ENCODE results near the gene KLC3. TPM values are rescaled to one million over a fixed set of nuclear protein-coding genes. Genes with fewer than 3 reads are reported as not detected.

Gene KLC3
- polyA plus RNA-seq (2012; ENCODE audit: low read depth, missing spikeins) = 0.42 TPM

- DNase-seq (ENCODE audit: insufficient read length, low spot score) (peak; percentile 62), FAIRE-seq (peak; percentile 45)
- TF ChIP-seq TAF1 (IDR thresholded peaks at IDR 0.05; ENCODE audit: low read depth, low read length) (no peak), POLR2A (IDR thresholded peaks at IDR 0.05; ENCODE audit: low read depth, low read length) (no peak), SPI1 (IDR thresholded peaks at IDR 0.05; ENCODE audit: low read depth, low read length) (no peak), POLR2AphosphoS5 (IDR thresholded peaks at IDR 0.05; ENCODE audit: low read depth, low read length) (no peak), PAX5 (IDR thresholded peaks at IDR 0.05; ENCODE audit: insufficient read depth, low read length, severe bottlenecking) (no peak), POU2F2 (IDR thresholded peaks at IDR 0.05; ENCODE audit: low read depth, low read length) (no peak)
These were observed at the start of gene KLC3 for GRCh38 chr19:45340232-45340898. Gene KLC3, plus strand, starts transcription at chr19:45340750. Its CDS starts 4,792 bp downstream, at chr19:45345542.

GRCh38 chr19:45291834-45292233 is 48.7 kb upstream of the KLC3 start:
- DNase-seq (ENCODE audit: insufficient read length, low spot score) = no peak
- FAIRE-seq = no peak
- TF ChIP-seq SPI1 (IDR thresholded peaks at IDR 0.05; ENCODE audit: low read depth, low read length) (no peak), POU2F2 (IDR thresholded peaks at IDR 0.05; ENCODE audit: low read depth, low read length) (no peak), TAF1 (IDR thresholded peaks at IDR 0.05; ENCODE audit: low read depth, low read length) (no peak), PAX5 (IDR thresholded peaks at IDR 0.05; ENCODE audit: insufficient read depth, low read length, severe bottlenecking) (no peak), POLR2AphosphoS5 (IDR thresholded peaks at IDR 0.05; ENCODE audit: low read depth, low read length) (no peak), POLR2A (IDR thresholded peaks at IDR 0.05; ENCODE audit: low read depth, low read length) (no peak)

- TF ChIP-seq POLR2AphosphoS5 (IDR thresholded peaks at IDR 0.05; ENCODE audit: low read depth, low read length) = no peak
- no peak for TF ChIP-seq POU2F2 (IDR thresholded peaks at IDR 0.05; ENCODE audit: low read depth, low read length)
- TF ChIP-seq TAF1 (IDR thresholded peaks at IDR 0.05; ENCODE audit: low read depth, low read length) = no peak
- no peak for TF ChIP-seq PAX5 (IDR thresholded peaks at IDR 0.05; ENCODE audit: insufficient read depth, low read length, severe bottlenecking)
- FAIRE-seq (peak; percentile 31), DNase-seq (ENCODE audit: insufficient read length, low spot score) (no peak)
These were observed 46.9 kb upstream of the KLC3 start for GRCh38 chr19:45293682-45294081.

- FAIRE-seq (no peak), DNase-seq (ENCODE audit: insufficient read length, low spot score) (no peak)
- TF ChIP-seq PAX5 (IDR thresholded peaks at IDR 0.05; ENCODE audit: insufficient read depth, low read length, severe bottlenecking) (no peak), TAF1 (IDR thresholded peaks at IDR 0.05; ENCODE audit: low read depth, low read length) (no peak), SPI1 (IDR thresholded peaks at IDR 0.05; ENCODE audit: low read depth, low read length) (no peak), POLR2AphosphoS5 (IDR thresholded peaks at IDR 0.05; ENCODE audit: low read depth, low read length) (no peak), POLR2A (IDR thresholded peaks at IDR 0.05; ENCODE audit: low read depth, low read length) (no peak), POU2F2 (IDR thresholded peaks at IDR 0.05; ENCODE audit: low read depth, low read length) (no peak)
These were observed 46.1 kb upstream of the KLC3 start for GRCh38 chr19:45294291-45295029.

GRCh38 chr19:45295873-45296272 is 44.7 kb upstream of the KLC3 start:
- no peak for DNase-seq (ENCODE audit: insufficient read length, low spot score)
- no peak for FAIRE-seq
- TF ChIP-seq POLR2A (IDR thresholded peaks at IDR 0.05; ENCODE audit: low read depth, low read length) = no peak
- no peak for TF ChIP-seq POU2F2 (IDR thresholded peaks at IDR 0.05; ENCODE audit: low read depth, low read length)
- TF ChIP-seq SPI1 (IDR thresholded peaks at IDR 0.05; ENCODE audit: low read depth, low read length) = no peak
- TF ChIP-seq PAX5 (IDR thresholded peaks at IDR 0.05; ENCODE audit: insufficient read depth, low read length, severe bottlenecking) = no peak
- TF ChIP-seq TAF1 (IDR thresholded peaks at IDR 0.05; ENCODE audit: low read depth, low read length) = no peak
- no peak for TF ChIP-seq POLR2AphosphoS5 (IDR thresholded peaks at IDR 0.05; ENCODE audit: low read depth, low read length)

- DNase-seq (ENCODE audit: insufficient read length, low spot score) (no peak), FAIRE-seq (no peak)
These were observed 44.2 kb upstream of the KLC3 start for GRCh38 chr19:45296355-45296754.

GRCh38 chr19:45297674-45298073 is 42.9 kb upstream of the KLC3 start:
- no peak for FAIRE-seq
- DNase-seq (ENCODE audit: insufficient read length, low spot score) = no peak
- TF ChIP-seq SPI1 (IDR thresholded peaks at IDR 0.05; ENCODE audit: low read depth, low read length) = no peak
- no peak for TF ChIP-seq POU2F2 (IDR thresholded peaks at IDR 0.05; ENCODE audit: low read depth, low read length)
- no peak for TF ChIP-seq PAX5 (IDR thresholded peaks at IDR 0.05; ENCODE audit: insufficient read depth, low read length, severe bottlenecking)
- no peak for TF ChIP-seq POLR2AphosphoS5 (IDR thresholded peaks at IDR 0.05; ENCODE audit: low read depth, low read length)
- TF ChIP-seq TAF1 (IDR thresholded peaks at IDR 0.05; ENCODE audit: low read depth, low read length) = no peak
- TF ChIP-seq POLR2A (IDR thresholded peaks at IDR 0.05; ENCODE audit: low read depth, low read length) = no peak

More at GRCh38 chr19:45296355-45296754, 44.2 kb upstream of the KLC3 start:
- TF ChIP-seq POLR2AphosphoS5 (IDR thresholded peaks at IDR 0.05; ENCODE audit: low read depth, low read length) (no peak), TAF1 (IDR thresholded peaks at IDR 0.05; ENCODE audit: low read depth, low read length) (no peak), POLR2A (IDR thresholded peaks at IDR 0.05; ENCODE audit: low read depth, low read length) (no peak), SPI1 (IDR thresholded peaks at IDR 0.05; ENCODE audit: low read depth, low read length) (no peak), PAX5 (IDR thresholded peaks at IDR 0.05; ENCODE audit: insufficient read depth, low read length, severe bottlenecking) (no peak), POU2F2 (IDR thresholded peaks at IDR 0.05; ENCODE audit: low read depth, low read length) (no peak)

GRCh38 chr19:45298264-45298663 is 42.3 kb upstream of the KLC3 start:
- FAIRE-seq (no peak), DNase-seq (ENCODE audit: insufficient read length, low spot score) (no peak)
- TF ChIP-seq POLR2A (IDR thresholded peaks at IDR 0.05; ENCODE audit: low read depth, low read length) (no peak), POU2F2 (IDR thresholded peaks at IDR 0.05; ENCODE audit: low read depth, low read length) (no peak), SPI1 (IDR thresholded peaks at IDR 0.05; ENCODE audit: low read depth, low read length) (no peak), TAF1 (IDR thresholded peaks at IDR 0.05; ENCODE audit: low read depth, low read length) (no peak), POLR2AphosphoS5 (IDR thresholded peaks at IDR 0.05; ENCODE audit: low read depth, low read length) (no peak), PAX5 (IDR thresholded peaks at IDR 0.05; ENCODE audit: insufficient read depth, low read length, severe bottlenecking) (no peak)

- DNase-seq (ENCODE audit: insufficient read length, low spot score) (no peak), FAIRE-seq (no peak)
- TF ChIP-seq POLR2A (IDR thresholded peaks at IDR 0.05; ENCODE audit: low read depth, low read length) = no peak
- no peak for TF ChIP-seq TAF1 (IDR thresholded peaks at IDR 0.05; ENCODE audit: low read depth, low read length)
- TF ChIP-seq POLR2AphosphoS5 (IDR thresholded peaks at IDR 0.05; ENCODE audit: low read depth, low read length) = no peak
- TF ChIP-seq POU2F2 (IDR thresholded peaks at IDR 0.05; ENCODE audit: low read depth, low read length) = no peak
- no peak for TF ChIP-seq PAX5 (IDR thresholded peaks at IDR 0.05; ENCODE audit: insufficient read depth, low read length, severe bottlenecking)
- TF ChIP-seq SPI1 (IDR thresholded peaks at IDR 0.05; ENCODE audit: low read depth, low read length) = no peak
These were observed 40.8 kb upstream of the KLC3 start for GRCh38 chr19:45299719-45300118.

Measured in GM12891 (cell line).